ENCODE measurements around the gene KRTAP2-4.
"Not testable (repeated sequence)": the region's sequence is repeated elsewhere in the genome, so short reads cannot be mapped to it uniquely, and the experiment has no call there.

The KRTAP2-4 gene

GRCh38 chr17:41034346-41034935, 31.2 kb downstream of the KRTAP2-4 start, which contains the start of gene KRTAP1-3:
TSS of gene KRTAP1-3 (minus strand) at chr17:41034874. CDS start at chr17:41034821, 53 bp downstream.
- not testable (repeated sequence) for DNase-seq

- no peak for DNase-seq
Measured at GRCh38 chr17:41029633-41030245, 35.9 kb downstream of the KRTAP2-4 start, which contains the start of gene KRTAP1-4. TSS of gene KRTAP1-4 (minus strand) at chr17:41030195. CDS start at chr17:41030078, 117 bp downstream.

- DNase-seq, result no peak
Measured at GRCh38 chr17:41026715-41027471, 38.8 kb downstream of the KRTAP2-4 start, which contains the start of gene KRTAP1-5. TSS of gene KRTAP1-5 (minus strand) at chr17:41027208. CDS start at chr17:41027155, 53 bp downstream.

DNA sequence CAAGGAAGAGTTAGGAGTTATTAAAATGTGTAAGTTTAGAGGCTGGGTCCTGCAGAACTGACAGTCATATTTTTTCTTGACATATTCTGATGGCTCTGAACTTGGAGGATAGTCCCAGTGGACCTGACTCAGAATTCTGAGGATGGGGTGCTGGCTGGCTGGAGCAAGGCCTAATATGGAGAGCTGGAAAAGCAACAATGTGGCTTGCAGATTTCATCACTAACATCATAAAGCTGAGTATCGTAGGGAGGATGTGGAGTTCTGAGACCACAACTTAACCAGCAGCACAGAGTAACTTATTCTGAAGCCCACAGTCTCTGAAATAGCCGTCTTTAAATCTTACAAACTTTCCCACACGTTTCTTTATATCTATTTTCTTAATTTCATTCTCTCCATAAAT, 41.0 kb downstream of the KRTAP2-4 start:
- DNase-seq, result no peak

- DNase-seq, result no peak
Measured at GRCh38 chr17:41020336-41020735, 45.3 kb downstream of the KRTAP2-4 start.

GRCh38 chr17:41019415-41019814, 46.3 kb downstream of the KRTAP2-4 start:
- DNase-seq, result no peak

GRCh38 chr17:41018541-41018940, 47.1 kb downstream of the KRTAP2-4 start:
- DNase-seq, result no peak

DNA sequence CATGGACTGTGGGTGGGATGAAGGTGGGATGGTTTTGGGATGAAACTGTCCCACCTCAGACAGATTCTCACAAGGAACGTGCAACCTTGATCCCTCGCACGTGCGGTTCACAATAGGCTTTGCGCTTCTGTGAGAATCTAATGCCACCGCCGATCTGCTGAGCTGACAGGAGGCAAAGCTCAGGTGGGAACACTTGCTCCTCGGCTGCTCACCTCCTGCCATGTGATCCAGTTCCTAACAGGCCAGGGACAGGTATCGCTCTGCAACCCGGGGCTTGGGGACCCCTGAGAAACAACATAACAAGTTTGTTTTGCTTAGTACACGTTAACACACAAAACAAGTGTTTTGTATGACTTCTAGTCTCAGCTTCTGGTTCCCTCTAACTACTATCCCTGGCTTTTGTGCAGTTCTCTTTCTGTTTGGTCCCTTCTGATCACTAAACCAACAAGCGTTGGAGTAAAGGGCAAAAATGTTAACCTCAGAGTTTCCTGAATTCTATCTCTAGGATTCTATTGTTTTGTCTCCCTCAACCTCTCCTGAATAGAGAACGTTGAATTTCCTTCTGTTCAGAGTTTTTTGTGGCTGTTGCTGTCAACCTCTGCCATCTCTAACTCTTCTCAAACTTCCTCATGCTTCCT, 49.0 kb downstream of the KRTAP2-4 start:
- no peak for DNase-seq

DNA sequence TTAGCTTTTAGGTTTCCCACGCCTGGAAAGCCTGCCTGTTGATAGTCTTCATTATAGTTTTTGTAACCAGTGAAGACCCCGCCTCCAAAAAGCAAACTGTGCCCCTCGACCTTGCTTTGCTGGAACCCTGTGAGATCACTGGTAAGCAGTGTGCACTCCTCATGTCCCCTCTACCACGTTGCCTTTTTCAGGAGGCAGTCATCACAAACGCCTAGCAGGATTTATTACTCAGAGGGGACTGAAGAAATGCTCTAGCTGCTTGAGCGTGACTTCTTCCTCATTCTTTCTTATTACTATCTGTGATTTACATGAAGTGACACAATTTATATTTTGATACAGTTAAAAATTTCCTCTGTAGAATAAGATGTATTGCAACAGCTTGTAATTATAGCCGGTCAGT, 50.2 kb downstream of the KRTAP2-4 start:
- no peak for DNase-seq
